Osteoblast (primary cell): ENCODE measurements around the gene SCT. TPM values are rescaled to one million over a fixed set of nuclear protein-coding genes. Genes with fewer than 3 reads are reported as not detected.

ENCODE experiments used
- DNase-seq: peaks from one replicate; pipeline ENCODE4 v3.0.0; 2011; ENCODE audit warnings: low spot score, mixed read lengths; ENCODE audit not compliant: insufficient read length; ENCODE audit errors: missing footprints
- H2AFZ ChIP-seq: 2 replicates; pipeline ENCODE4 v1.6.0; 2011; ENCODE audit warnings: mild to moderate bottlenecking, low read length
- H3K27ac ChIP-seq: 2 replicates; pipeline ENCODE4 v1.5.1; 2011; ENCODE audit warnings: mild to moderate bottlenecking, low read depth, low read length, moderate library complexity
- H3K27me3 ChIP-seq: 2 replicates; pipeline ENCODE4 v1.6.0; 2012; ENCODE audit warnings: mild to moderate bottlenecking, control low read depth, inconsistent platforms, low read length, moderate library complexity; ENCODE audit not compliant: insufficient read depth
- H3K36me3 ChIP-seq: 2 replicates; pipeline ENCODE4 v1.5.1; 2011; ENCODE audit warnings: mild to moderate bottlenecking, low read length, control low read depth, moderate library complexity; ENCODE audit not compliant: insufficient read depth
- H3K4me1 ChIP-seq: 2 replicates; pipeline ENCODE4 v1.5.1; 2011; ENCODE audit warnings: mild to moderate bottlenecking, low read length, control low read depth, moderate library complexity; ENCODE audit not compliant: insufficient read depth
- H3K4me2 ChIP-seq: 2 replicates; pipeline ENCODE4 v1.6.0; 2011; ENCODE audit warnings: mild to moderate bottlenecking, low read length; ENCODE audit not compliant: insufficient read depth
- H3K4me3 ChIP-seq: fragments of 200-600 bp; sonication (generic); 3 replicates; pipeline ENCODE4 v1.5.1; 2012; ENCODE audit warnings: mild to moderate bottlenecking, low read length, inconsistent platforms; ENCODE audit not compliant: insufficient read depth
- H3K79me2 ChIP-seq: 2 replicates; pipeline ENCODE4 v1.6.0; 2012; ENCODE audit warnings: mild to moderate bottlenecking, low read length, control low read depth, inconsistent platforms; ENCODE audit not compliant: insufficient read depth
- H3K9me3 ChIP-seq: 2 replicates; pipeline ENCODE4 v1.5.1; 2011; ENCODE audit warnings: low read depth, low read length, control low read depth
- H4K20me1 ChIP-seq: 2 replicates; pipeline ENCODE4 v1.6.0; 2012; ENCODE audit warnings: mild to moderate bottlenecking, low read length, control low read depth; ENCODE audit not compliant: insufficient read depth
- total RNA-seq: library from RNA; depleted of rRNA; stranded (reverse); fragments of >200 nt; gene quantifications from 2 replicates; pipeline ENCODE4 v1.2.3, GENCODE V29; 2012
- TF ChIP-seq, protein P1 (sequence below): IDR thresholded peaks from 2 replicates; pipeline ENCODE4 v1.5.1; 2011; ENCODE audit warnings: mild to moderate bottlenecking, low read depth, low read length, moderate library complexity; ENCODE audit errors: extremely low read depth

The SCT gene
- total RNA-seq, 1 donor, result not detected

DNA sequence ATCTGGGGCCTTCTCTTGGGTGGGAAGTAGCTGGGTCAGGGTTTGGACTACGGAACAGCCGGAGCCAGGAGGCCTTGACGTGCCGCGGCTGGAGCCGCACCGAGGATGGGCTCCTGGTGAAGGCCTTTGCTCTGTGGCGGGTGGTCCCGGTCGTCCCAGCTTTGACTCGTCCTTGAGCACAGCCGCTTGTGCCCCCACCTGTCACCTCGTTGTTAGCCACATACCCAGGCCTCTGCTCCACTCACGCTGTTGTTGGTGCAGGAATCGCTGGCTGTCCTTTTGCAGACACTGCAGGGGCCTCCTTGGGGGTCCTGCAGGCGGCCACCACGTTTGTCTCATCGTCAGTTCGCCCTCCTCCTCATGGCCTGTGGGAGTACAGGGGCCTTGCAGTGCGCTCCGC is 33.6 kb downstream of the SCT start:
- Histone ChIP-seq H3K27me3 (no peaks in the 10 kb centered on the region), H3K4me2 (no peak overlapping the region), H3K4me1 (no peaks in the 10 kb centered on the region), H3K36me3 (peaks cover 81% of the 10 kb centered on the region), H3K4me3 (no peak overlapping the region), H3K27ac (no peak overlapping the region), H2AFZ (no peak overlapping the region), H3K9me3 (no peaks in the 10 kb centered on the region), H3K79me2 (peaks cover 66% of the 10 kb centered on the region), H4K20me1 (peaks cover 35% of the 10 kb centered on the region)
- TF ChIP-seq, protein P1, sequence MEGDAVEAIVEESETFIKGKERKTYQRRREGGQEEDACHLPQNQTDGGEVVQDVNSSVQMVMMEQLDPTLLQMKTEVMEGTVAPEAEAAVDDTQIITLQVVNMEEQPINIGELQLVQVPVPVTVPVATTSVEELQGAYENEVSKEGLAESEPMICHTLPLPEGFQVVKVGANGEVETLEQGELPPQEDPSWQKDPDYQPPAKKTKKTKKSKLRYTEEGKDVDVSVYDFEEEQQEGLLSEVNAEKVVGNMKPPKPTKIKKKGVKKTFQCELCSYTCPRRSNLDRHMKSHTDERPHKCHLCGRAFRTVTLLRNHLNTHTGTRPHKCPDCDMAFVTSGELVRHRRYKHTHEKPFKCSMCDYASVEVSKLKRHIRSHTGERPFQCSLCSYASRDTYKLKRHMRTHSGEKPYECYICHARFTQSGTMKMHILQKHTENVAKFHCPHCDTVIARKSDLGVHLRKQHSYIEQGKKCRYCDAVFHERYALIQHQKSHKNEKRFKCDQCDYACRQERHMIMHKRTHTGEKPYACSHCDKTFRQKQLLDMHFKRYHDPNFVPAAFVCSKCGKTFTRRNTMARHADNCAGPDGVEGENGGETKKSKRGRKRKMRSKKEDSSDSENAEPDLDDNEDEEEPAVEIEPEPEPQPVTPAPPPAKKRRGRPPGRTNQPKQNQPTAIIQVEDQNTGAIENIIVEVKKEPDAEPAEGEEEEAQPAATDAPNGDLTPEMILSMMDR, result no peak
- no peak for DNase-seq

- Histone ChIP-seq H2AFZ (no peak overlapping the region), H3K4me2 (no peak overlapping the region), H3K36me3 (peaks cover 77% of the 10 kb centered on the region), H3K27me3 (no peaks in the 10 kb centered on the region), H3K9me3 (no peaks in the 10 kb centered on the region), H3K79me2 (peaks cover 69% of the 10 kb centered on the region), H4K20me1 (peaks cover 37% of the 10 kb centered on the region), H3K27ac (no peak overlapping the region), H3K4me1 (peaks cover 2% of the 10 kb centered on the region), H3K4me3 (no peak overlapping the region)
- DNase-seq, result no peak
- TF ChIP-seq, protein P1, result no peak
Measured at GRCh38 chr11:592918-593317, 34.1 kb downstream of the SCT start.

DNA sequence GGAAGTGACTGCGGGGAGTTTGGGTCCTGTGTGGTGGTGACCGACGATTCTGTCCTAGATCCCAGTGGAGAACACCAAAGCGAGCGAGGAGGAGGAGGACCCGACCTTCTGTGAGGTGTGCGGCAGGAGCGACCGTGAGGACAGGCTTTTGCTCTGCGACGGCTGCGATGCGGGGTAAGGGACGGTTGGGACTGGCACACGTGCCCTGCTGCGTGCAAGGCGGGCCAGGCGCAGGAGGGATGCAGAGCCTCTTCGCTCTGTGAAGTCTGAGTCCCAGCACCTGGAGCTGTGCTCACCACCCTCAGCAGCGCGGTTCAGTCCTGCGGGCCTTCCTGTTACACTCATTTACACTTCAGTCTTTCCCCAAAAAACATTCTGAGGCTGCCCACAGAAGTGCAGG is 34.5 kb downstream of the SCT start:
- Histone ChIP-seq H2AFZ (no peak overlapping the region), H3K79me2 (peaks cover 70% of the 10 kb centered on the region), H4K20me1 (peaks cover 40% of the 10 kb centered on the region), H3K36me3 (peaks cover 75% of the 10 kb centered on the region), H3K4me1 (peaks cover 6% of the 10 kb centered on the region), H3K4me2 (no peak overlapping the region), H3K27me3 (no peaks in the 10 kb centered on the region), H3K27ac (no peak overlapping the region), H3K9me3 (no peaks in the 10 kb centered on the region), H3K4me3 (no peak overlapping the region)
- TF ChIP-seq, protein P1, result no peak
- DNase-seq, result no peak

GRCh38 chr11:590997-591396 is 36.0 kb downstream of the SCT start:
- TF ChIP-seq, protein P1, result no peak
- no peak for DNase-seq
- Histone ChIP-seq H4K20me1 (peaks cover 46% of the 10 kb centered on the region), H3K27ac (no peak overlapping the region), H3K4me1 (peaks cover 9% of the 10 kb centered on the region), H3K79me2 (peaks cover 76% of the 10 kb centered on the region), H3K36me3 (peaks cover 74% of the 10 kb centered on the region), H2AFZ (no peak overlapping the region), H3K9me3 (no peaks in the 10 kb centered on the region), H3K4me2 (no peak overlapping the region), H3K27me3 (no peaks in the 10 kb centered on the region), H3K4me3 (no peak overlapping the region)
